PC-3 (cell line): ENCODE data around the gene ATF6B. TPM values are rescaled to one million over a fixed set of nuclear protein-coding genes. Genes with fewer than 3 reads are reported as not detected.
A peak's percentile ranks its signal among the peaks of the same experiment; 100 is the strongest.

Experiments
- ATAC-seq: fragments of 200-7000 bp; cut with Tn5 transposase; 2 replicates; pipeline ENCODE4 v1.9.1; 2020; ENCODE audit warnings: mild to moderate bottlenecking, moderate library complexity
- BruUV-seq: library from RNA; stranded (reverse); fragments of 400-500 nt; replicated peaks from 2 replicates; lab custom pipeline; 2021; lab: Mats Ljungman, UMichigan
- CTCF ChIA-PET: fragments of 300-600 bp; sonication (Branson Sonifier 250); formaldehyde crosslinking; loops from one replicate; lab custom pipeline; 2022; ENCODE audit warnings: antibody characterized with exemption; lab: Charles Lee
- POLR2A ChIA-PET: fragments of 300-600 bp; sonication (Branson Sonifier 250); formaldehyde crosslinking; loops from one replicate; lab custom pipeline; 2022; ENCODE audit warnings: antibody characterized with exemption; ENCODE audit not compliant: unreplicated experiment; lab: Charles Lee
- DNase-seq: peaks from one replicate; pipeline ENCODE4 v3.0.0-alpha.2; 2015
- H2AFZ ChIP-seq: fragments of 300-600 bp; sonication (generic); 2 replicates; pipeline ENCODE4 v1.6.0; 2016; ENCODE audit warnings: antibody characterized with exemption, low read length
- H3F3A ChIP-seq: fragments of 300-600 bp; sonication (generic); one replicate; pipeline ENCODE4 v1.6.0; 2017; ENCODE audit warnings: antibody characterized with exemption, low read length, control low read depth, mild to moderate bottlenecking; ENCODE audit not compliant: unreplicated experiment
- H3K27ac ChIP-seq: fragments of 300-600 bp; sonication (generic); 2 replicates; pipeline ENCODE4 v1.5.1; 2016; ENCODE audit warnings: mild to moderate bottlenecking, low read length
- H3K27me3 ChIP-seq: fragments of 300-600 bp; sonication (generic); 2 replicates; pipeline ENCODE4 v1.6.1; 2016; ENCODE audit warnings: low read length, mixed read lengths
- H3K36me3 ChIP-seq: fragments of 300-600 bp; sonication (generic); 2 replicates; pipeline ENCODE4 v1.6.1; 2016; ENCODE audit warnings: low read depth, mixed run types, low read length, mixed read lengths
- H3K4me1 ChIP-seq: fragments of 300-600 bp; sonication (generic); 2 replicates; pipeline ENCODE4 v1.5.1; 2016; ENCODE audit warnings: low read length; ENCODE audit not compliant: insufficient read depth
- H3K4me2 ChIP-seq: fragments of 300-600 bp; sonication (generic); 2 replicates; pipeline ENCODE4 v1.6.0; 2016; ENCODE audit warnings: low read length
- H3K4me3 ChIP-seq: fragments of 300-600 bp; sonication (generic); 2 replicates; pipeline ENCODE4 v1.5.1; 2016; ENCODE audit warnings: mild to moderate bottlenecking, low read length, mixed read lengths
- H3K79me2 ChIP-seq: fragments of 300-600 bp; sonication (generic); 2 replicates; pipeline ENCODE4 v1.6.1; 2017; ENCODE audit warnings: low read length, mixed read lengths
- H3K9ac ChIP-seq: fragments of 300-600 bp; sonication (generic); 2 replicates; pipeline ENCODE4 v1.6.0; 2016; ENCODE audit warnings: mild to moderate bottlenecking, low read length
- H3K9me2 ChIP-seq: fragments of 300-600 bp; sonication (generic); replicated peaks from 2 replicates; pipeline ENCODE4 v1.6.1; 2016; ENCODE audit warnings: mixed run types, low read length, mixed read lengths
- H3K9me3 ChIP-seq: fragments of 300-600 bp; sonication (generic); 2 replicates; pipeline ENCODE4 v1.6.1; 2016; ENCODE audit warnings: low read length, mixed read lengths
- H4K20me1 ChIP-seq: fragments of 300-600 bp; sonication (generic); 2 replicates; pipeline ENCODE4 v1.6.1; 2016; ENCODE audit warnings: low read length, mixed read lengths
- CTCF ChIP-seq: fragments of 300-600 bp; sonication (generic); conservative IDR thresholded peaks from 2 replicates; pipeline ENCODE4 v1.5.1; 2017; ENCODE audit warnings: antibody characterized with exemption, low read depth, mild to moderate bottlenecking, low read length
- EZH2 ChIP-seq: fragments of 300-600 bp; sonication (generic); IDR thresholded peaks from one replicate; pipeline ENCODE4 v1.6.1; 2017; ENCODE audit warnings: antibody characterized with exemption, mild to moderate bottlenecking, low read length; ENCODE audit not compliant: unreplicated experiment
- EZH2phosphoT487 ChIP-seq: fragments of 300-600 bp; sonication (generic); IDR thresholded peaks from 2 replicates; pipeline ENCODE4 v1.6.1; 2018; ENCODE audit warnings: mild to moderate bottlenecking, antibody characterized with exemption, low read length, borderline replicate concordance
- intact Hi-C: fragments of 100-400 bp; cut with micrococcal nuclease; formaldehyde crosslinking; loops from 2 replicates; pipeline ENCODE4 v1.9.0; 2023
- total RNA-seq: library from RNA; depleted of rRNA; stranded (reverse); fragments of >200 nt; gene quantifications from 2 replicates; pipeline ENCODE4 v1.2.3, GENCODE V29; 2014

ATF6B gene
- total RNA-seq, 1 experiment from 2014 or later = 33.4 TPM

DNA sequence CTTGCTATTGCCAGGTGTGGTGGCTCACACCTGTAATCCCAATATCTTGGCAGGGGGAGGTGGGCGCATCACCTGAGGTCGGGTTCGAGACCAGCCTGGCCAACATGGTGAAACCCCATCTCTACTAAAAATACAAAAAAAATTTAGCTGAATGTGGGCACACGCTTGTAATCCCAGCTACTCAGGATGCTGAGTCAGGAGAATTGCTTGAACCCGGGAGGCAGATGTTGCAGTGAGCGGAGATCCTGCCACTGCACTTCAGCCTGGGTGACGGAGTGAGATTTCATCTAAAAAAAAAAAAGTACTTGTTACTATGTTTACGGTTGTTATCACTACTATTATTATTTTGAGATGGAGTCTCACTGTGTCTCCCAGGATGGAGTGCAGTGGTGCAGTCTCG is 28.8 kb upstream of the ATF6B start:
- peaks cover 12% of the 10 kb centered on the region for H3K4me1 ChIP-seq
- no TSS peak for BruUV-seq
- intact Hi-C loops = no loop called here

GRCh38 chr6:32154514-32155161 is 26.6 kb upstream of the ATF6B start:
- H3K4me3 ChIP-seq = peak overlapping the region; percentile 96
- DNase-seq (peak; percentile 76), ATAC-seq (peak; percentile 76)
- ChIA-PET CTCF (interaction anchor here (0.8 to 0.9 kb wide), 2 partner anchors 25 to 41 kb away, joined by 4 read pairs; partner anchors contain the start of gene FKBPL), POLR2A (no interaction called here)
- H4K20me1 ChIP-seq = no peaks in the 10 kb centered on the region
- no peaks in the 10 kb centered on the region for H3F3A ChIP-seq
- peak overlapping the region; percentile 85 for H3K27ac ChIP-seq
- H3K9me3 ChIP-seq = no peaks in the 10 kb centered on the region
- H2AFZ ChIP-seq = peak overlapping the region; percentile 90
- H3K27me3 ChIP-seq = no peaks in the 10 kb centered on the region
- peaks cover 11% of the 10 kb centered on the region; the same call in 1 of the 2 replicates for H3K36me3 ChIP-seq
- H3K9me2 ChIP-seq = no peaks in the 10 kb centered on the region
- H3K4me2 ChIP-seq = peak overlapping the region; percentile 95
- intact Hi-C loops = loop anchor here (1.0 kb wide), 4 partner anchors 22 to 68 kb away; partner anchors contain the start of genes AGPAT1 and FKBPL
- TF ChIP-seq EZH2phosphoT487 (no peak), EZH2 (no peak), CTCF (peak; percentile 78)
- no TSS peak for BruUV-seq
- peaks cover 29% of the 10 kb centered on the region for H3K79me2 ChIP-seq
- H3K9ac ChIP-seq = peak overlapping the region; percentile 94
- H3K4me1 ChIP-seq = peaks cover 12% of the 10 kb centered on the region

More for the DNA sequence above, 28.8 kb upstream of the ATF6B start:
- Histone ChIP-seq H3K9me2 (no peaks in the 10 kb centered on the region), H3K4me2 (no peak overlapping the region), H2AFZ (no peak overlapping the region), H3K4me3 (no peak overlapping the region), H3K36me3 (peaks cover 11% of the 10 kb centered on the region; the same call in 1 of the 2 replicates), H3K9ac (no peak overlapping the region), H4K20me1 (no peaks in the 10 kb centered on the region), H3K9me3 (no peaks in the 10 kb centered on the region), H3K79me2 (peaks cover 29% of the 10 kb centered on the region), H3F3A (no peaks in the 10 kb centered on the region), H3K27ac (no peak overlapping the region), H3K27me3 (no peaks in the 10 kb centered on the region)
- ATAC-seq (no peak), DNase-seq (no peak)
- ChIA-PET CTCF (no interaction called here), POLR2A (no interaction called here)
- no peak for TF ChIP-seq CTCF
- no peak for TF ChIP-seq EZH2phosphoT487
- no peak for TF ChIP-seq EZH2
